SK-N-DZ (cell line): Measurements from ENCODE around the gene MISP3. TPM values are rescaled to one million over a fixed set of nuclear protein-coding genes. Genes with fewer than 3 reads are reported as not detected.
"Not testable (repeated sequence)": the region's sequence is repeated elsewhere in the genome, so short reads cannot be mapped to it uniquely, and the experiment has no call there.

Source experiments
- DNase-seq: peaks from one replicate; pipeline ENCODE4 v3.0.0-alpha.2; 2015; ENCODE audit warnings: low spot score
- polyA plus RNA-seq, 2 experiments: library from polyadenylated mRNA; depleted of rRNA; stranded (reverse); fragments of >200 nt; gene quantifications; 2 replicates each; pipeline ENCODE4 v1.2.3, GENCODE V29; 2014

MISP3 gene
- 1.3 and 2.7 TPM in 2 replicates for polyA plus RNA-seq (2014; cell fraction: cytosol; rRNA removed)
- 2.3 and 3.9 TPM in 2 replicates for polyA plus RNA-seq (2014; cell fraction: nucleus; rRNA removed)

DNA sequence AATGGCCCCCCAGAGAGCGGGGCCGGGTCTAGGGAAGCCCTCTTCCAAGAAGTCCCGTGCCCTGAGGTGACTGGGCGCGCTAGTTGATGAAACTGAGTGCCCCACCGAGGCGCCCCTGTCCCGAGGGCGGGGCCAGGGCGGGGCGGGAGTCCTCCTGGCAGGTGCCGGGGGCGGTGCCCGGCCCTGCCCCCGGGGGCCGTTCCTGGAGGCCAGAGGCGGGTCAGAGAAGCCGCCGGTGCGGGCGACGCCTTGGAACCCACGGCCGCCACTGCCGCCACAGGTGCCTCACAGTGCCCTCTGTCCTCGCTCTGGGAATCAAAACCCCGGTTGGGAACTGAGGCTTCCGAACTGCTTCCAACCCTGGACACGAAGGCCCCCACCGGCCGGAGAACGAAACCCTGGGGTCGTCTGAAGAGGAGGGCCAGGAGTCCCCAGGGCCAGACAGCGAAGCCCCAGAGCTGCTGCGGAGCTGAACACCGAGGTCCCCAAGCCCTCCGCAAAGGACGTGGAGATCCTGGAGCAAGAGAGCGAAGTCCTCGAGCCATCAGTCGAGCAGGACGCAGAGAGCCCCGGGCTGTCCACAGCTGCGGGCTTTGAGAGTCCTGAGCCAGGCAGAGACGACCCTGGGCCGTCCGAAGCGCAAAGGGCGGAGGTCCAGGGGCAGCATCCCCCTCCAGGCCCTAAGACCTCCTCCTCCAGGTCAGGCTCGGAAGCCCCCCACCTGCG, at the start of gene MISP3:
Gene MISP3, plus strand, starts transcription at position 252 of the 726 bp plus-strand sequence. CDS start 524 bp downstream, outside the sequence.
- DNase-seq, result peak; percentile 41

GRCh38 chr19:14023404-14024235, 49.0 kb upstream of the MISP3 start:
- peak; percentile 70 for DNase-seq

- not testable (repeated sequence) for DNase-seq
Measured at GRCh38 chr19:14026652-14027192, 45.9 kb upstream of the MISP3 start.

DNA sequence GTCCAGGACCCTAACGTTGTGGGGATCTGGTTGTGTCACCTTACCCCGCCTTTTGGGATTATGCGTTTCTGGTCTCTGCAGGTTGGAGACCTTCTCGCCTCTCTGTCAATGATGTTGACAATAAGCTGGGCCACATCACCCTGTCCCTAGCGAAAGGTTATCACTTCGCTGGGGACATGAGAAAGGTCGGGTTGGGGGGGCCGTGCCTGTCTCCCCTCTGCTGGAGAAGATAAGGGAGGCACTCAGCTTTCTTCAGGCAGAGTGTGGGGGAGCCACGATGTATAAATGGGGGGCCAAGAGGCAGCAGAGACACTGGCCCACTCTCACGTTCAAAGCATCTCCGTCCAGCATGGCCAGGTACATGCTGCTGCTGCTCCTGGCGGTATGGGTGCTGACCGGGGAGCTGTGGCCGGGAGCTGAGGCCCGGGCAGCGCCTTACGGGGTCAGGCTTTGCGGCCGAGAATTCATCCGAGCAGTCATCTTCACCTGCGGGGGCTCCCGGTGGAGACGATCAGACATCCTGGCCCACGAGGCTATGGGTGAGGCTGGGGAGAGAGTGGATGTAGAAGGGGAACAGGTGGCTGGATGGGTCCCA, 44.6 kb upstream of the MISP3 start, which contains the start of gene RLN3:
Gene RLN3, plus strand, starts transcription at position 293 of the 595 bp plus-strand sequence. Its CDS starts 57 bp downstream, at position 350.
- no peak for DNase-seq

DNA sequence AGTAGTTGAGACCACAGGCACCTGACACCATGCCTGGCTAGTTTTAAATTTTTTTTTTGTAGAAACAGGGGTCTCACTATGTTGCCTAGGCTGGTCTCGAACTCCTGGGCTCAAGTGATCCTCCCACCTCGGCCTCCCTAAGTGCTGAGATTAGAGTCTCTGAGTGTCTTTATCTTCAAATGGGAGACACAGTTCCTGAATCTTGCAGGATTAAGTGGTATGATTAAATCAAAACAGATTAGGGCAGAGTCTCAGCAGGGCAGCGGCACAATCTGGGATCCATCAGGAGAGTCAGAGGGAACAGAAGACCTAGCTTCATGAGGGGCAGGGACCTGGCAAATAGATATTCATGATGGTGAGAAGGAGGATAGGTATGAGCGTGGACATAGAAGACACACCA, 43.7 kb upstream of the MISP3 start:
- DNase-seq, result peak; percentile 43

DNA sequence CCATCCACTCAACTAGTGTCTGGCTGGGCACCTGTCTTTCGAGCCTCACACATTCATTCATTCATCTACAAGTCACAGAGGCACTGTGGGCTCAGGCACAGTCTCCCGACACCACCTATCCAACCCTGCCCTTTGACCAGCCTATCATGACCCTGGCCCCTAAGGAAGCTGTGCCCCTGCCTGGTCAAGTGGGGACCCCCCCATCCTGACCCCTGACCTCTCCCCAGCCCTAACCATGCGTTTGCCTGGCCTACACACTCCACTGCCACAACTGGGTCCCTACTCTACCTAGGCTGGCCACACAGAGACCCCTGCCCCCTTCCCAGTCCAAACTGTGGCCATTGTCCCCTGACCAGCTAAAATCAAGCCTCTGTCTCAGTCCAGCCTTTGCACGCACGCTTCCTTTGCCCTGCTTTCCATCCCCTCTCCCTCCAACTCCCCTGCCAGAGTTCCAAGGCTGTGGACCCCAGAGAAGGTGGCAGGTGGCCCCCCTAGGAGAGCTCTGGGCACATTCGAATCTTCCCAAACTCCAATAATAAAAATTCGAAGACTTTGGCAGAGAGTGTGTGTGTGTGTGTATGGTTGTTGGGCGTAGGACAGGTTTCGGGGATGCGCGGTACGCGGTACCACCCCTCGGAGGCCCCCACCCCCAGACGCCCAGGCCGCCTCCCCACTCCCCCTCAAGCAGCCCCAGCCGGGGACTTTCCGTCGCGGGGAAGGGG, 41.4 kb upstream of the MISP3 start:
- DNase-seq, result no peak

- DNase-seq, result peak; percentile 50
Measured at GRCh38 chr19:14031719-14032480, 40.7 kb upstream of the MISP3 start, which contains the start of gene IL27RA. Gene IL27RA, plus strand, starts transcription at chr19:14031762. Its CDS starts 111 bp downstream, at chr19:14031873.

GRCh38 chr19:14033946-14034345, 38.6 kb upstream of the MISP3 start:
- DNase-seq, result no peak

GRCh38 chr19:14035159-14035558, 37.4 kb upstream of the MISP3 start:
- DNase-seq, result not testable (repeated sequence)

- DNase-seq, result no peak
Measured at GRCh38 chr19:14035706-14036105, 36.9 kb upstream of the MISP3 start.

DNA sequence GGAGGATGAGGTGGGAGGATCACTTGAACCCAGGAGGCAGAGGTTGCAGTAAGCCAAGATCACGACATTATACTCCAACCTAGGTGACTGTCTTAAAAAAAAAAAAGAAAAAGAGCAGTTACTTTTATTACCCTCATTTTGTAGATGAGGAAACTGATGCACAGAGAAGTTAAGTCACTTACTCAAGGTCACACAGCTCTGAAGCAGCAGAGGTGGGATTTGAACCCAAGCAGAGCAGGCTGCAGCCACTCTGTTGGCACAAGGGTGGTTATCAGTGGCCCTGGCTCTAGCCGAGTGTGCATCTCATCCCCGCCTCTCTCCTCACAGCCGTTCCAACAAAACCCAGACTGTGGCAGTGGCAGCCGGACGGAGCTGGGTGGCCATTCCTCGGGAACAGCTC, 33.4 kb upstream of the MISP3 start:
- no peak for DNase-seq

GRCh38 chr19:14042659-14043608, 29.7 kb upstream of the MISP3 start:
- DNase-seq, result peak; percentile 63

- not testable (repeated sequence) for DNase-seq
Measured at GRCh38 chr19:14047866-14048265, 24.7 kb upstream of the MISP3 start.

DNA sequence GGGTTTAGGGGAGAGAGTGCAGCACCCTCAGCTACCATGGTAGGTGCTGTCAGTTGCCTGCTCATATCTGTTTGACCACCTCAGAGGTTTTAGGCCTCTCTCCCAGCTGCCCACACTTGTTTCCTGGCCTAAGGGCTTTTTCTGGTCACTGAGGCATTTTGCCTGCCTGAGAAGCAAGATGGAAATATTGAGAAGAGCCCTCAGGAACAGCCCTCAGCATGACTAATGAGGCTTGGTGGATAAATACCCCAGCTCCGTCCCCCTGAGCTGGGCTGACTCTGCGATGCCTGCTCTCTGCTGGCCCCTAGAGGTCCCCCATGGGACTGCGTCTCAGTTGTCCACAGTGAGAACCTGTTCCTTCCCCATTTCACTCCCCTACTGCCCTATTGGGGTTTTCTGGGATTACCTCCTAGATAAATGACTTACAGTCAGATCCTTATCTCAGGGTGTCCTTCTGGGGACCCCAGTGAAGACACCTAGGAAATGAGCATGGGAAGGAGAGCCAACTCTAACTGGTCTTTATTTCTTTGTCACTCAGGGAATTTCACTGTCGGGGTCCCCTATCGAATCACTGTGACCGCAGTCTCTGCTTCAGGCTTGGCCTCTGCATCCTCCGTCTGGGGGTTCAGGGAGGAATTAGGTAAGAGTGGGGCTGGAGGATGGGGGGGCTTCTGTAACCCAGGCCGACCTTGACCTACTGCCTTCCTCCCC, 24.0 kb upstream of the MISP3 start:
- no peak for DNase-seq

- DNase-seq, result no peak
Measured at GRCh38 chr19:14050512-14050911, 22.1 kb upstream of the MISP3 start.

DNA sequence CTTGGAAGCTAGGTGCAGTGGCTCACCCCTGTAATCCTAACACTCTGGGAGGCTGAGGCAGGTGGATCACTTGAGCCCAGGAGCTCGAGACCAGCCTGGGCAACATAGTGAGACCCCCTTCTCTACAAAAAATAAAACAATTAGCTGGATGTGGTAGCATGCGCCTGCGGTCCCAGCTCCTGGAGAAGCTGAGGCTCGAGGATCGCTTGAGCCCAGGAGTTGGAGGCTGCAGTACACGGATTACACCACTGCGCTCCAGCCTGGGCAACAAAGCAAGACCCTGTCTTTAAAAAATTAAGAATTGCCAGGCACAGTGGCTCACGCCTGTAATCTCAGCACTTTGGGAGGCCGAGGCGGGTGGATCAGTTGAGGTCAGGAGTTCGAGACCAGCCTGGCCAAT, 21.6 kb upstream of the MISP3 start:
- DNase-seq, result not testable (repeated sequence)

DNA sequence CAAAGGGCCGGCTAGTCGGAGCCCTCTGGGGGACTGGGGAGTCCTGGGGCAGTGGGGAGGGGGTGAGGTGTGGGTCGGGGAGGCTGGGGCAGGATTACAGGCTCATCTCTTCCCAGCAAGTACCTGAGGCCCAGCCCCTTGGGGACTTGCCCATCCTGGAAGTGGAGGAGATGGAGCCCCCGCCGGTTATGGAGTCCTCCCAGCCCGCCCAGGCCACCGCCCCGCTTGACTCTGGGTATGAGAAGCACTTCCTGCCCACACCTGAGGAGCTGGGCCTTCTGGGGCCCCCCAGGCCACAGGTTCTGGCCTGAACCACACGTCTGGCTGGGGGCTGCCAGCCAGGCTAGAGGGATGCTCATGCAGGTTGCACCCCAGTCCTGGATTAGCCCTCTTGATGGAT, 20.6 kb upstream of the MISP3 start:
- DNase-seq, result no peak

- DNase-seq, result no peak
Measured at GRCh38 chr19:14052470-14052869, 20.1 kb upstream of the MISP3 start.
